Activated CD4-positive, alpha-beta T cell treated with anti-CD3 and anti-CD28 coated beads for 48 hours (primary cell): ENCODE results near the gene NME3.

ENCODE experiments used
- DNase-seq: peaks from one replicate; pipeline ENCODE4 v3.0.0-alpha.2; 2020

NME3 gene

GRCh38 chr16:1779741-1780676, 8.7 kb upstream of the NME3 start:
- DNase-seq: no peak

- DNase-seq: no peak
These were observed 7.9 kb upstream of the NME3 start for GRCh38 chr16:1779234-1779701.

GRCh38 chr16:1778200-1779179, 7.1 kb upstream of the NME3 start:
- DNase-seq: no peak

GRCh38 chr16:1777375-1778199, 6.2 kb upstream of the NME3 start:
- no peak for DNase-seq

GRCh38 chr16:1776991-1777374, 5.6 kb upstream of the NME3 start:
- DNase-seq: no peak

- no peak for DNase-seq
These were observed 5.3 kb upstream of the NME3 start for GRCh38 chr16:1776672-1776955.

- no peak for DNase-seq
These were observed 4.7 kb upstream of the NME3 start for GRCh38 chr16:1775846-1776671.

GRCh38 chr16:1775006-1775845, 3.9 kb upstream of the NME3 start:
- no peak for DNase-seq

- no peak for DNase-seq
These were observed 3.1 kb upstream of the NME3 start for GRCh38 chr16:1774448-1774780.

- DNase-seq: peak; percentile 34
These were observed 2.5 kb upstream of the NME3 start for GRCh38 chr16:1773703-1774447.

- peak; percentile 87 for DNase-seq
These were observed 1.8 kb upstream of the NME3 start, which contains the start of gene MRPS34 for GRCh38 chr16:1772908-1773702. TSS of gene MRPS34 (minus strand) at chr16:1773134. CDS start at chr16:1773119, 15 bp downstream.

GRCh38 chr16:1772362-1772907, 1.1 kb upstream of the NME3 start, which contains the start of gene EME2:
TSS of gene EME2 (plus strand) at chr16:1772810. CDS start at chr16:1773228, 418 bp downstream.
- DNase-seq: peak; percentile 81

GRCh38 chr16:1771864-1772361, 570 bp upstream of the NME3 start:
- no peak for DNase-seq

- peak; percentile 65 for DNase-seq
These were observed 785 bp downstream of the NME3 start for GRCh38 chr16:1770328-1771187.

- DNase-seq: no peak
These were observed 1.7 kb downstream of the NME3 start for GRCh38 chr16:1769402-1770300.

- DNase-seq: no peak
These were observed 2.5 kb downstream of the NME3 start for GRCh38 chr16:1768767-1769401.
